Prostate gland (tissue), 2 donors: Measurements from ENCODE around the gene TPD52L1.

Experiments
- POLR2A ChIP-seq: fragments of 450-650 bp; IDR thresholded peaks from one replicate; pipeline ENCODE4 v1.6.1; 2016; ENCODE audit warnings: antibody characterized with exemption, mild to moderate bottlenecking
- TF ChIP-seq, protein P1 (sequence below), 4 experiments: fragments of 200-600 bp in 2 of 4; fragments of 450-650 bp in 2 of 4; sonication (generic) in 2 of 4; IDR thresholded peaks; 1 replicate in 3 of 4; 2 replicates in 1 of 4; pipeline ENCODE4 v1.5.1; 2016 to 2019; ENCODE audit warnings: antibody characterized with exemption in 4 of 4, mild to moderate bottlenecking in 2 of 4, moderate library complexity in 2 of 4

DNA sequence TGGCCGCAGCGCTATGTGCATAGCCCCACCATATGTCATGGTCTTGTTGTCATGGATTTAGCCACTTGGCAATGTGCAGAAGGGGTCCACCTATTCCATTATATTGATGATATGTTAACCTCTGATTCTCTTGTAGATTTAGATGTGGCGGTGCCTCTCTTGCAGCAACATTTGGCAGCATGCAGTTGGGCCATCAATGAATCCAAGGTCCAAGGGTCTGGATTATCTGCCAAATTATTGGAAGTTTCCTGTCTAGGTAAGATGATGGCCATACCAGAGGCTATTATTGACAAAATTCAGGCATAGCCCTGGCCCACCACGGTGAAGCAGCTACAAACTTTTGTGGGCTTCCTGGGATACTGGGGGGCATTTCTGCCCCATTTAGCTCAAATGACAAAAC is 116.8 kb downstream of the TPD52L1 start:
- TF ChIP-seq, protein P1, sequence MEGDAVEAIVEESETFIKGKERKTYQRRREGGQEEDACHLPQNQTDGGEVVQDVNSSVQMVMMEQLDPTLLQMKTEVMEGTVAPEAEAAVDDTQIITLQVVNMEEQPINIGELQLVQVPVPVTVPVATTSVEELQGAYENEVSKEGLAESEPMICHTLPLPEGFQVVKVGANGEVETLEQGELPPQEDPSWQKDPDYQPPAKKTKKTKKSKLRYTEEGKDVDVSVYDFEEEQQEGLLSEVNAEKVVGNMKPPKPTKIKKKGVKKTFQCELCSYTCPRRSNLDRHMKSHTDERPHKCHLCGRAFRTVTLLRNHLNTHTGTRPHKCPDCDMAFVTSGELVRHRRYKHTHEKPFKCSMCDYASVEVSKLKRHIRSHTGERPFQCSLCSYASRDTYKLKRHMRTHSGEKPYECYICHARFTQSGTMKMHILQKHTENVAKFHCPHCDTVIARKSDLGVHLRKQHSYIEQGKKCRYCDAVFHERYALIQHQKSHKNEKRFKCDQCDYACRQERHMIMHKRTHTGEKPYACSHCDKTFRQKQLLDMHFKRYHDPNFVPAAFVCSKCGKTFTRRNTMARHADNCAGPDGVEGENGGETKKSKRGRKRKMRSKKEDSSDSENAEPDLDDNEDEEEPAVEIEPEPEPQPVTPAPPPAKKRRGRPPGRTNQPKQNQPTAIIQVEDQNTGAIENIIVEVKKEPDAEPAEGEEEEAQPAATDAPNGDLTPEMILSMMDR (IDR thresholded peaks at IDR 0.05) = no peak
- no peak for TF ChIP-seq POLR2A
